GM12878 (cell line): ENCODE results near the gene GRIA4.

Experiments
- BACH1 ChIP-seq: fragments of 450-650 bp; IDR thresholded peaks from 2 replicates; pipeline ENCODE4 v1.6.1; 2017; ENCODE audit warnings: mild to moderate bottlenecking, borderline replicate concordance
- BHLHE40 ChIP-seq, 2 experiments: fragments of 450-650 bp in 1 of 2; IDR thresholded peaks; 2 replicates each; pipeline ENCODE4 v1.6.1; 2011 to 2017; ENCODE audit warnings: low read depth in 2 of 2, borderline replicate concordance in 1 of 2, improper control_type of control experiment in 1 of 2, low read length in 1 of 2, mild to moderate bottlenecking in 1 of 2
- CHD2 ChIP-seq: IDR thresholded peaks from 2 replicates; pipeline ENCODE4 v1.6.1; 2011; ENCODE audit warnings: low read depth, low read length, improper control_type of control experiment, borderline replicate concordance
- EP300 ChIP-seq, 2 experiments: fragments of 150-350 bp in 1 of 2; IDR thresholded peaks; 2 replicates each; pipeline ENCODE4 v1.6.1; 2011 to 2012; ENCODE audit warnings: low read depth in 2 of 2, low read length in 2 of 2, borderline replicate concordance in 1 of 2, improper control_type of control experiment in 1 of 2, inconsistent platforms in 1 of 2; ENCODE audit not compliant: control insufficient read depth in 1 of 2
- KAT2A ChIP-seq: conservative IDR thresholded peaks from 2 replicates; pipeline ENCODE4 v1.6.1; 2011; ENCODE audit warnings: low read depth, low read length; ENCODE audit not compliant: control insufficient read depth
- MXI1 ChIP-seq: fragments of 150-350 bp; IDR thresholded peaks from 2 replicates; pipeline ENCODE4 v1.6.1; 2011; ENCODE audit warnings: low read depth, mild to moderate bottlenecking, inconsistent platforms, low read length, improper control_type of control experiment
- POLR2A ChIP-seq: IDR thresholded peaks from 2 replicates; pipeline ENCODE4 v1.6.1; 2011; ENCODE audit warnings: low read depth, mild to moderate bottlenecking, low read length
- RCOR1 ChIP-seq: conservative IDR thresholded peaks from 2 replicates; pipeline ENCODE4 v1.6.1; 2012; ENCODE audit warnings: low read depth, low read length, improper control_type of control experiment
- SMC3 ChIP-seq: IDR thresholded peaks from 2 replicates; pipeline ENCODE4 v1.6.1; 2011; ENCODE audit warnings: low read length, improper control_type of control experiment, borderline replicate concordance
- TCF12 ChIP-seq: IDR thresholded peaks from 2 replicates; pipeline ENCODE4 v1.6.1; 2011; ENCODE audit warnings: low read depth, mild to moderate bottlenecking, low read length
- YY1 ChIP-seq: IDR thresholded peaks from 2 replicates; pipeline ENCODE4 v1.6.1; 2011; ENCODE audit warnings: low read depth, mild to moderate bottlenecking, low read length
- TF ChIP-seq, protein P1 (sequence below), 3 experiments: IDR thresholded peaks in 2 of 3; conservative IDR thresholded peaks in 1 of 3; 2 replicates each; pipeline ENCODE4 v1.5.1; 2011; ENCODE audit warnings: low read depth in 3 of 3, low read length in 3 of 3, mild to moderate bottlenecking in 3 of 3, control low read depth in 2 of 3, moderate library complexity in 2 of 3, inconsistent platforms in 1 of 3, mixed read lengths in 1 of 3; ENCODE audit not compliant: control insufficient read depth in 2 of 3, insufficient read depth in 1 of 3; ENCODE audit errors: extremely low read depth in 1 of 3
- TF ChIP-seq, protein P2 (sequence below): IDR thresholded peaks from 2 replicates; pipeline ENCODE4 v1.6.1; 2011; ENCODE audit warnings: low read depth, mild to moderate bottlenecking, low read length, moderate library complexity, borderline replicate concordance; ENCODE audit errors: extremely low read depth
- TF ChIP-seq, protein P3 (sequence below): IDR thresholded peaks from 2 replicates; pipeline ENCODE4 v1.6.1; 2011; ENCODE audit warnings: mild to moderate bottlenecking, low read depth, low read length, moderate library complexity; ENCODE audit not compliant: insufficient replicate concordance

DNA sequence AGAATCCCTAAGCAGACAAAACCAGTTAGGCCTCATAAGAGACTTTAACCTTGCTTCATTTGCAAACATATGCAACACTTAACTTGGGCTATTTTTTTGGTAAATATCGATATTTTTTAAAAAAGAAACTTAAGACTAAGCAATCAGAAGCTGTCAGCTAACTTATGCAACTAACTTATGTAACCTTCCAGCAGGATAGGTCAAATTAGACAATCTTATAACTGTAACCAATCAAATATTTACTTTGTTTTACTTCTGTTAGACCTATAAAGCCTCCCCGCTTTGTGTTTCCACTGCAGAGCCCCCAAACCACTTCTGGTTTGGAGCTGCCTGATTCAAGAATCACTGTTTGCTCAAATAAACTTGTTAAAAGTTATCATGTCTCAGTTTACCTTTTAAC, 404.2 kb downstream of the GRIA4 start:
- no peak for TF ChIP-seq POLR2A
- TF ChIP-seq CHD2: no peak
- TF ChIP-seq SMC3: no peak
- no peak for TF ChIP-seq RCOR1
- TF ChIP-seq EP300 (IDR thresholded peaks at IDR 0.05; ENCODE audit: borderline replicate concordance in 1 of 2, control insufficient read depth in 1 of 2, low read depth in 2 of 2, low read length in 2 of 2): no peak
- TF ChIP-seq KAT2A: no peak
- TF ChIP-seq, protein P1, sequence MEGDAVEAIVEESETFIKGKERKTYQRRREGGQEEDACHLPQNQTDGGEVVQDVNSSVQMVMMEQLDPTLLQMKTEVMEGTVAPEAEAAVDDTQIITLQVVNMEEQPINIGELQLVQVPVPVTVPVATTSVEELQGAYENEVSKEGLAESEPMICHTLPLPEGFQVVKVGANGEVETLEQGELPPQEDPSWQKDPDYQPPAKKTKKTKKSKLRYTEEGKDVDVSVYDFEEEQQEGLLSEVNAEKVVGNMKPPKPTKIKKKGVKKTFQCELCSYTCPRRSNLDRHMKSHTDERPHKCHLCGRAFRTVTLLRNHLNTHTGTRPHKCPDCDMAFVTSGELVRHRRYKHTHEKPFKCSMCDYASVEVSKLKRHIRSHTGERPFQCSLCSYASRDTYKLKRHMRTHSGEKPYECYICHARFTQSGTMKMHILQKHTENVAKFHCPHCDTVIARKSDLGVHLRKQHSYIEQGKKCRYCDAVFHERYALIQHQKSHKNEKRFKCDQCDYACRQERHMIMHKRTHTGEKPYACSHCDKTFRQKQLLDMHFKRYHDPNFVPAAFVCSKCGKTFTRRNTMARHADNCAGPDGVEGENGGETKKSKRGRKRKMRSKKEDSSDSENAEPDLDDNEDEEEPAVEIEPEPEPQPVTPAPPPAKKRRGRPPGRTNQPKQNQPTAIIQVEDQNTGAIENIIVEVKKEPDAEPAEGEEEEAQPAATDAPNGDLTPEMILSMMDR (IDR thresholded peaks at IDR 0.05 in 2 of 3, conservative IDR thresholded peaks at IDR 0.05 in 1 of 3; ENCODE audit: control insufficient read depth in 2 of 3, extremely low read depth in 1 of 3, insufficient read depth in 1 of 3, low read depth in 3 of 3, low read length in 3 of 3): no peak
- no peak for TF ChIP-seq YY1
- TF ChIP-seq, protein P2, sequence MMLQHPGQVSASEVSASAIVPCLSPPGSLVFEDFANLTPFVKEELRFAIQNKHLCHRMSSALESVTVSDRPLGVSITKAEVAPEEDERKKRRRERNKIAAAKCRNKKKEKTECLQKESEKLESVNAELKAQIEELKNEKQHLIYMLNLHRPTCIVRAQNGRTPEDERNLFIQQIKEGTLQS: no peak
- no peak for TF ChIP-seq TCF12
- TF ChIP-seq, protein P3, sequence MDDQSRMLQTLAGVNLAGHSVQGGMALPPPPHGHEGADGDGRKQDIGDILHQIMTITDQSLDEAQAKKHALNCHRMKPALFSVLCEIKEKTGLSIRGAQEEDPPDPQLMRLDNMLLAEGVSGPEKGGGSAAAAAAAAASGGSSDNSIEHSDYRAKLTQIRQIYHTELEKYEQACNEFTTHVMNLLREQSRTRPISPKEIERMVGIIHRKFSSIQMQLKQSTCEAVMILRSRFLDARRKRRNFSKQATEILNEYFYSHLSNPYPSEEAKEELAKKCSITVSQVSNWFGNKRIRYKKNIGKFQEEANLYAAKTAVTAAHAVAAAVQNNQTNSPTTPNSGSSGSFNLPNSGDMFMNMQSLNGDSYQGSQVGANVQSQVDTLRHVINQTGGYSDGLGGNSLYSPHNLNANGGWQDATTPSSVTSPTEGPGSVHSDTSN: no peak
- no peak for TF ChIP-seq BHLHE40 (IDR thresholded peaks at IDR 0.05; ENCODE audit: borderline replicate concordance in 1 of 2, low read depth in 2 of 2, low read length in 1 of 2)
- no peak for TF ChIP-seq BACH1
- no peak for TF ChIP-seq MXI1
